ENCODE measurements around the gene EBI3.
"Not testable (repeated sequence)": the region's sequence is repeated elsewhere in the genome, so short reads cannot be mapped to it uniquely, and the experiment has no call there.

Gene EBI3

GRCh38 chr19:4229179-4229931, at the start of gene EBI3:
EBI3 (plus strand) TSS chr19:4229523; CDS start chr19:4229551, 28 bp downstream.
- DNase-seq: peak; percentile 62 to 70

DNA sequence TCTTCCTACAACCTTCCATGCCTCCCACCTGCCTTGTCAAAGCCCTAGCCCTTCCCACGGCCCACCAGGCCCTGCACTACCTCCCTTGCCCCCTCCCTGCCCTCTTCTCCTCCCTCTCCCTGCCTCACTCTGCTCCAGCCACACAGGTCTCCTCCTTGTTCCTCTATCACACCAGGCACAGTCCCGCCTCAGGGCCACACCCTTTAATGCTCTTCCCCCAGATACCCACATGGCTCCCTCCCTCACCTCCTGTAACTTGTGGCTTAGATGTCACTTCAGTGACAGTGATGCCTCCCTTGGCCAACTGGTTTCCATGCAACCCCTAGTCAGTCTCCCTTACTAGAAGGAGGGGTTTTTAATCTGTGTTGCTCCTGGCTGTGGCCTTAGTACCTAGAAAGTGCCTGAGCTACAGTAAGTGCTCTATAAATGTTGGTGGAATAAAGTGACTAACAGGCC, 48.2 kb upstream of the EBI3 start:
- DNase-seq: no peak

GRCh38 chr19:4182084-4182810, 47.1 kb upstream of the EBI3 start, which contains the start of the genes ANKRD24 and SIRT6:
ANKRD24 (plus strand) TSS chr19:4182689; CDS start chr19:4186426, 3,737 bp downstream.
SIRT6 (minus strand) TSS chr19:4182563; CDS start chr19:4182539, 24 bp downstream.
- DNase-seq: peak; percentile 96 to 97

DNA sequence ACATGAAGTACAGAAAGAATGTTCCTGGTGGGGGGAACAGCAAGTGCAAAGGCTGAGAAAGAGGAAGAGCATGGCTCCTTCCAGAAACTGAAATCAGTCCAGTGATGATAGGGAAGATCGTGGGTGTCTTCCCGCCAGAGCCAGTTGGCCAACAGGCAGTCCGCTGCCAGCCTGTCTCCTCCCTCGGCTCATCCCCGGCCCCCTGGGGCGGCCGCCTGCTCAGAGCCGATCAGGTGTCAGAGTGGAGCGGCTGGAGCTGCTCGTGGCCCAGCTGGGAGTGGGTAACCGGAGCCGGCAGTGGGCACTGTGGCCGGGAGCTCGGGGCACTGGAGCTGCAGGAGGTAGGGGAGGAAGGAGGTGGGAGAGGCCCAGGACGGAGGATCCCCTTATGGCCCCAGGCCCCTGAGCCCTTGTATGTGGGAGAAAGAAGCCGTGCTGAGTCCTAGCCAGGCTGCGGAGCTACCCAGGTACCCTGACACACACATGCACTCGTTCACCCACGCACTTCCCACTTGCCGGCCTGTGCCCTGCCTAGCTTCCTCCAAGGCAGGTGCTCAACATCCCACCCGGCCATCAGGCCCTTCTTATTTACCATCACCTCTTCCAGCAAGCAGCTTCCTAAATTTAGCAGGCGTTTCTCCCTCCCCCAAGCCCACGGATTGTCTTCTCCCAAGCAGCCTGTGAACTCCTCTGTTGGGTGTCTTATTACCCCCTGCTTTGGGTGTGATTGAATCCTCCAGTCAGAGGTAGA, 45.2 kb upstream of the EBI3 start:
- DNase-seq: no peak

GRCh38 chr19:4184718-4185352, 44.5 kb upstream of the EBI3 start:
- DNase-seq: no peak

- no peak for DNase-seq
Measured at GRCh38 chr19:4185413-4186086, 43.8 kb upstream of the EBI3 start.

GRCh38 chr19:4186087-4186993, 43.0 kb upstream of the EBI3 start:
- peak; percentile 87 to 91 for DNase-seq

GRCh38 chr19:4187313-4188122, 41.8 kb upstream of the EBI3 start:
- no peak for DNase-seq

- no peak for DNase-seq
Measured at GRCh38 chr19:4189641-4190040, 39.7 kb upstream of the EBI3 start.

- DNase-seq: not testable (repeated sequence)
Measured at GRCh38 chr19:4192537-4192936, 36.8 kb upstream of the EBI3 start.

DNA sequence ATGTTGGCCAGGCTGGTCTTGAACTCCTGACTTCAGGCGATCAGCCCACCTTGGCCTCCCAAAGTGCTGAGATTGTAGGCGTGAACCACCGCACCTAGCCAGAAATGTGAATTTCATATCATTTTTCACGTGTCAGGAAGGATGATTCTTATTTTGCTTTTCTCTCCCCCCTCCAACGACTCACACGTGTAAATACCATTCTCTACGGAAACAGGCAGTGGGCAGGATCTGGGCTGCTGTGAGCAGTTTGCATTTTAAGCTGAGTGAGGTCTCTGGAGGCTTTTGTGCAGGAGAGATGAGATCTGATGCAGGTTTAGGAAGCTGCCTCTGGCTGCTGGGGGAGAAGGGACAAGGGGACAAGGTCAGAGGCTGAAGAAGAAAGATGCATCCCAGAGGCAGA, 35.0 kb upstream of the EBI3 start:
- DNase-seq: no peak

- no peak for DNase-seq
Measured at GRCh38 chr19:4196009-4196408, 33.3 kb upstream of the EBI3 start.

GRCh38 chr19:4196587-4197148, 32.7 kb upstream of the EBI3 start:
- no peak for DNase-seq

- no peak for DNase-seq
Measured at GRCh38 chr19:4197228-4197624, 32.1 kb upstream of the EBI3 start.

GRCh38 chr19:4197625-4198466, 31.5 kb upstream of the EBI3 start:
- DNase-seq: peak in 1 of 2 donors; percentile 17

DNA sequence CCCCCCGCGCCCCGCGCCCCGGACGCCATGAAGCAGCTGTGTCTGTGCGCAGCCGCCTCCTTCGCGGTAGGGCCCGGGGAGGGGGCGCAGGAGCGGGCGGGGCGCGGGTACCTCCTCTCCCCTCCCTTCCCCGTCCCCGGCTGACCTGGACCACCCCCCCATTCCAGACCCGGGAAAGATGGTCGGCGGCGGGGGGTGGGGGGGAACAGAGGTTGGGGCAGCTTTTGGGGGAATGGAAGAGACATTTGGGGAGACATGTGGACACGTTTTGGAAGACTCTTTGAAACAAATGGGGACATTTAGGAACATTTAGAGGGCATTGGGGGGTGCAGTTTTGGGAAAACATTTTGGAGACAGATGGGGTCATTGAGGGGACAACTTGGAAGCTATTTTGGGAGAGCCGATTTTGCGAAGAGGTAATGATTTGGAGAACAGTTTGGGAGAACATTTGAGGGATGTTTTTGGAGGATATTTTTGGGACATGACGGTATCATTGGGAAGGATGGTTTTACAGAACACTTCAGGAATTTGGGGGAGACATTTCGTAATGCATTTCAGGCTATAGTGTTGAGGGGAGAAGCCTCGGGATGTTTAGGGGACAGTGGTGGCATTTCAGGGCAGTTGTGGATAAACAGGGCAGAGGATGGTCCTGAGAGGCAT, 30.7 kb upstream of the EBI3 start:
- no peak for DNase-seq

GRCh38 chr19:4199699-4200293, 29.5 kb upstream of the EBI3 start:
- no peak for DNase-seq

All from stimulated activated CD4-positive, alpha-beta T cell treated with anti-CD3 and anti-CD28 coated beads, Interleukin-2, amount 100 ng/mL, for 24 hours (primary cell).